DMS153 treated with DMSO at 0.1 percent for 48 hours (cell line): Measurements from ENCODE around the gene PTPRG.

ENCODE experiments used
- DNase-seq: peaks from one replicate; lab custom pipeline; 2025; ENCODE audit not compliant: unreplicated experiment; lab: John Stamatoyannopoulos, UW

PTPRG gene

DNA sequence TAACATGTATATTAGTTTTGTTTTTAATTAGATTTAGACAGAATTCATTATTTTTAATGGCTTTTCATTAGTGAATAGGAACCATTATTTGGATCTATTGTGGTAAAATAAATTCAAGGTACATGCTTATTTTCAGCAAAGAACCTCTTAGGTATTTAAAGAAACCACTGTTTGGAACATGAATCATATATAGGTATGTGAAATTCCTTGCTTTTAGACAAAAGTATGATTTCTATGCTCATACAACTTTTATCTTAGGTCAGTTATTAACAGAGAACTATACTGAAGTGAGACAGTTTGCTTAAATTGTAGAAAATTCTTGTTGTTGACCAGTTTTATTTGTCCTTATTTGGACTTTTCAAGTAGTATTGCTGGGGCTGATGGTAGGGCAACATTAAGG is 422.1 kb downstream of the PTPRG start:
- DNase-seq, result no peak

DNA sequence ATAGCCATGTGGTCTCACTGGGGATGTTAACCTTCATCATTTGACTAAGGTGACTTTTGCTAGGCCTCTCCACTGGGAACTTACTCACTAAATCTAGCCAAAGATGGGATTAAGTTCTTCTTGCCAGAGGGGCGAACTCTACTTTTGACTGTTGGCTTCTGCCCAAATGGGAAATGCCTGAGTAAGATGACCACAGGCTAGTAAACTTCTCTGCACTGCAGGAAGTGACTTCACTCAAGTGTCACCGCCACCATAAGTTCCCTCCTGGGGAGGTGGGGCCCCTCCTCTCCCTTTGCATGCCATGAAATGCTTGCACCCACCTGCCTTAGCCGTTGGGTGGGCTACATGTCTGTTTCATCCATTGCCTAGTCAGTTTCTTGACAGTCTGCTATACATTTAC is 423.6 kb downstream of the PTPRG start:
- no peak for DNase-seq

DNA sequence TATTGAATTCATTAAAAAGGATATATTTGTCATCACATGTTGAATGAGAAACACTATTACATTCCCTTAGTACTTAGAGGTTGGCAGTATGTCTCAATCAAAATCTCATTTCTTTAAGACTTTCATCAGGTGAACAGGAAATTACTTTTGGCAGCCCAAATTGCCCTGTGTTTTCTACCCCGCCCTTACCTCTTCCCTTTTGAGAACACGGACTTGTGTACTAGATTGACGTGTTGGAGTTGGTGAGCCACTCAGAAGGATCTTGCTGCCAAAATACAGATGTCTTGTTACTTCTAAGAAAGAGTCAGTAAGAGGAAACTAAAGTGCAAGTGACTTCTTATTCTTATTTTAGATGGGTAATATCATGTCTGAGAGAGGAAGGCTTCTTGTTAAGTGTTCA is 425.1 kb downstream of the PTPRG start:
- DNase-seq, result no peak

DNA sequence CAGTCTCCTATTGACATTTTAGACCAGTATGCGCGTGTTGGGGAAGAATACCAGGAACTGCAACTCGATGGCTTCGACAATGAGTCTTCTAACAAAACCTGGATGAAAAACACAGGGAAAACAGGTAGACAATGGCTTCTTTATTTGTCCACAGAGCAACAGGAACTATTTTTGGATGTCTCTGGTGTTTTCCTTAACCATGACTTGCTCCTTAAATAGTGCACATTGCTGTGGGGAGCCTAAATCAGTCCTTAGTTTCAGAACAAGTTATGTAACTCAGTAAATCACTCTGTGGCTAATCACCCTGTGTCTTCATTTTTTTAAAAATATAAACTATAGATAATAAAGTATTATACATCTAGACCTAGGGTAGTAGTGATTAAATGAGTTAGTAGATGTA is 428.3 kb downstream of the PTPRG start:
- DNase-seq, result no peak

DNA sequence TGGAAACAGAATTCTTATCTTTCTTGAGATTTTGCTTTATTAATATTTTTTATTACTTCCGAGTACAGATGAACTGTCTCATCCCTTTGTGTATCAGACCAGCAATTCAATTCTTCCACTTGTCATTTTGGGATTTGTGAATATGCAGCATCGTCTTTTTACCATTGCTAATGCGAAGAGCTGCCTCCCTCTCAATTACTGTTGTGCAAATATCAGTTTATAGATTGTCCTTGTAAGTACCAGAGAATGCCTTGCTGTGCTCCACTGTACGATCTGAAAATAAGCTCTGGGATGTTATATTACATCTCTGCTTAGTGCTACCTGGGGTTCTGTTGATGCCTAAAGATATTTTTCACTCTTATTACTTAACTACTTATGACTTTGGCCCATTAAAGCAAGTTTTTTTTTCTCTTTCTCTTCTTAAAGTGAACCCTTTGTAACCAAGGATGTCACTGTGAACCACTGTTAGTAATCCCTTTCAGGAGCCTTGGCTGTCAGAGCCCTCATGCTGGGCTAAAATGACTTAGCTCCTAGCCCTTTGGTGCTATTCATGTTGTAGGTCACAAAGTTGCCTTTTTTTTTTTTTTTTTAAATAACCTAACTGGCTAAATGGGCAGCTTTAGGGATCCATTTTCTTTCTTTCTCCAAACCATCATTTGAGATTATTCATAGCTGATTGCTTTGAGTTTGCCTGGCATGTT is 429.1 kb downstream of the PTPRG start:
- no peak for DNase-seq

DNA sequence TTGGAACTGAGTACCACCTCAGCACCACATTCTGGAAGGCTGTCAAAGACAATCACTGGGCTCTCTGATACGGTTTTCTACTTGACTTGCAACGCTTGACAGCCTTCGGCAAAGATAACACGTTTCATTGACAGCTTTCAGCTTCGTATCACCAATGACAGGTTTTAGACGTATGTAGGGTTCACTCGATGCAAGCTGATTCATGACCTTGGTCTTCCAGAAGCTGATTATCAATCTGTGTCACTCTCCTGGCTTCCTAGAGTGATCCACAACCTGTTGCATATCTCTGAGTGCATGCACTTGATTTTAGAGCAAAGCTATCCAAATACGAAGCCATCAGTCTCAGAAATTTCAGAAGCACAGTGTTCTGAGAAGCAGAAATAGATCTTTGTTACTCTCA is 430.3 kb downstream of the PTPRG start:
- no peak for DNase-seq

DNA sequence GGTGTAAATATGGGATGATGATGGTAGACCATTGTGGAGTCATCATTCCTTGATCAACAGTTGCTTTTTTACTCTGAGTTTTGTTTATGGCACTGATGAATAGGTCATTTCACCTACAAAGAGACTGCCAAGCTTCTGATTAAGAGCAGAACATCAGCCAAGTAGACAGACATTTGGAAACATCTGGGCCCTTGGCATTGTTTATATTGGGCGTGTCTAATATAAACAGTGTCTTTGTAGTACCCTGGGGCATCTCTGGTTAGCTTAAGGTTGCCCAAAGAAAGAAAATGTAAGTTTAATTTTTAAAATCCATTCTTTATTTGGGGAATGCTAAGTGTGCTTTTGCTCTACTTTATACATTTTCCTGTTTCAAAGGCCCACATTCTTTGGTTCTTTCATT is 435.0 kb downstream of the PTPRG start:
- DNase-seq, result no peak

DNA sequence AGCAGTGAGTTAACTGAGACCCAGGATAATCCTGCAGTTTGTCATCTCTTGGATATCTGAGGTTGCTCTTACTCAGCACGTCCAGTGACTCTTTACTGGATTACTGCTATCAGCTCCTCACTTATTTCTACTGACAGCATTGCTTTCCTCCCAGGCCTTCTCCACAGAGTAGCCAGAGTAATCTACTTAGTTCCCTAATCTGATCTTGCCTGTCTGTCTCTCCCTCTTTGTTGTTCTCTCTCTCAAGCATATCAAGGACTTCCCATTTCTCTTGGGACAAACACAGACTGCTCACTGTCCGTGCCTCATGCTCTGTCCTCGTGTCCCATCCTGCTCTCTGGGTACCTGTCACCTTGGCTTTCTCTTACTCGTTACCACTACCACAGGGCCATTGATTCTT is 435.7 kb downstream of the PTPRG start:
- DNase-seq, result no peak

DNA sequence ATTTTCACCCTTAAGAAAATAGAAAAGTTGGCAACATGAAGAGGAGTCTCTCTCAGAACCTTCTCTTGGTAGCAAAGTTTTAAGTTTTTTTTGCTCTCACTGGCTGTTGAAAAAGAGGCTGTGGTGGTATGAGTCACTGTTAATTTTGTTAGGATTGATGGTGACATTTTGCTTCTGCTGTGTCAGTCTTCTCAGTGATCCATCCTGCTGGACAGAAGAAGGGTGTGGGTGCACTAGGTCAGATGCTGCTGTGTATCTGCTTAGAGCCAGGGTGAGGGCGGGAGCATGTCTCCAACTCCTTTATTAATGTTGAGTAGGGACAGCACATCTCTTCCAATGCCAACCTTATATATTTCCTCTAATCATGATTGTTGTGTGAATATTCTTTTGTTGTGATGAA is 442.5 kb downstream of the PTPRG start:
- DNase-seq, result no peak

DNA sequence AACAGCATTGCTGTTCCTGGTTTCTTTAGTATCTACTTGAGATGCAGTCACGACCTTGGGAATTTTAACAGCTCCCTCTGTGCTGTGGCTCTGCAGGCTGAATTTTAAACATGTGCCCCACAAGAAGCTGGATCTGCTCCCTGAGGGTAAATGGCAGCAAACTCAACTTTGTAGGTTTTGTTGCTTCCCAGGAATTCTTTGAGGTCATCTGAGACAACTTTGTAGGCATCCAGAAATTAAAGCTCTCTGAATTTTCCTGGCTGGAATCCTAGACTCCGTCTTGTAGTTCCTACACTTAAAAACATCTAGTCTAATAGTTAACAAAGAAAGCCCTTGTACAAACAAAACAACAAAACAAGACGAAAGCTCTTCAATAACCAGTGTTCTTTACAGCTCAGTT is 445.7 kb downstream of the PTPRG start:
- no peak for DNase-seq

DNA sequence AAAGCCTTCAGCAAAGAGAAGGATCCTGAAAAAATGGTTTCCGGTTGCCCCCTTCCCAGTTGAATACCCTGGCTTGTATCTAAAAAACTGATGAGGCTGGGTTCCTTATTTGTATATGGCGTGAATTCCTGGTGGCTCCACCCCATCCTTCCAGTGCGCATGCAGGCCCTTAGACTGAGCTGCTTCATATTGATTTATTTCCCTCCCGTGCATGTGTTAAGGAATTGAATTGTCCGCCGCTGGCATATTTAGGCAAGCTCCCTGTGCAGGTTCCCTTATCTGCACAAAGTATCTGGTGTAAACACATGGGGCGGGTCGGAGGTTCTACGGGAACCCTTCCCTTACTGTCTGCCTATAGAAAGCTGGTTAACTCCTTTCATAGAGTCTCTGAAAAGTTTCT is 449.6 kb downstream of the PTPRG start:
- DNase-seq, result no peak

DNA sequence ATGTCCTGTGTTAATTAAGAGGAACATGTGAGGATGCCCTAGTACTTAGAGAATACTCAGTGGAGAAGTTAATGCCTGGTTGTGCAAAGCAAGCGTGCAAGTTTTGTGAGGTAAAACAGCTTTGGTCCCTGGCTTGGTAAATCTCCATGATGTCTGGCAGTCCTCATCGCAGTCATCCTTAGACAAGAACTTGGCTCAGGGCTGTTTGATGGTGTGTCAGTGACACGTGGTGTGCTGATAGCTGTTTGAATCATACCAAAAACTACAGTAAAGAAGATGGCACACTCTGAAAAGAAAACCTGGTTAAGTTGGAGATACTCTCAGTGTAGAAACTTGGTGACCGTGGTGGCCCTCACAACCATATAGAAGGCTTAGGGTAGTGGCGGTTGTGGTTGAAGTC is 450.3 kb downstream of the PTPRG start:
- no peak for DNase-seq

DNA sequence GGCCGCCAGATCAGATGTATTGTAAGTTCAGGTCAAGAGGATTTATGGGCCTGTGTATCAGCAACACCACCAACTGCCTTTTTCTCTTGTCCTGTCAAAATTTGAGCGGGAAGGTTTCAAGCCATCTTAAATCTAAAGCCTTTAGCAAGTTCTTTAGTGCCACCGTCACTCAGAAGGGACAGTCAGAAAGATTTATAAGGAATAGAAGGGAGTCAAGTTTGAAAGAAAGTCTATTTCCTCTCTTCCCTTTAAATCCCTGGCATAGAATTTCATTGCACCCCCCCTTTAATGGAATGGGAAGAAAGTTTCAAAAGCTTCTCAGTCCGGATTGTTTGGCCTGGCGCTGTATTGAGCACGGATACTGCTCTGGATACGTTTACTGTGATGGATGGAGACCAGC is 452.6 kb downstream of the PTPRG start:
- no peak for DNase-seq

DNA sequence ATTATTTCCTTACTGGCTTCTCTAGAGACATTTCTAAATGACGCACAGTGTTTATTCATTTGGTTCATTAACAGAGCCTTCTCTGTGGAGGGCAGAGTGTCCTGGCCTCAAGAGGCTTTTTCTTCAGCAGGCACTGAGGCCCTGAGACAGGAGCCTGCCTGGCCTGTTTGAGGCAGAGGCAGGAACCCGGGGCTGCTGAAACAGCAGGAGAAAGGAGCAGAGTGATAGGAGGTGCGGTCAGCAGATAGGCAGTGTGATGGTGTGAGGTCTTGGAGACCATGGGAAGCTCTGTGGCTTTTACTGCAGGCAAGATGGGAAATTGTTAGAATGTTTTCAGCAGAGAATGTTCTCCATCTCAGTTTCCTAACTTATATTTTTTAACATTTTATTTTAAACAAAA is 453.7 kb downstream of the PTPRG start:
- no peak for DNase-seq

DNA sequence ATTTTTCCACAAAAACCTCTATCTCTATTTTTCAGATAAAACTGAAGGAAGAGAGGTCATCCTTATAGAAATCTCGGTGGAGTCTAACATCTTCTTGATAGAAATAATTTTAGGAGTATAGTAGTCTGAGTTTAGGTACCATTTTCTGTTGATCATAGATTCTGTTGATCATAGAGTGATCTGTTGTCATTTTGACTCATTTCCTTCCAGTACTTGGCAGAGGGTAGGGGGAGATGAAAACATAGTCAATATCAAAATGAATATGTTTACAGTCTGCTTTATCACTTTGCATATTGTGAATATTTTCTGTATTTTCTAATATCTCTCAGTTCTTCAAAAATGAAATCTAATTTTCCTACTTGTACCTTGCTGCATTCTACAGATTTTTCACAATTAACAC is 458.5 kb downstream of the PTPRG start:
- no peak for DNase-seq

DNA sequence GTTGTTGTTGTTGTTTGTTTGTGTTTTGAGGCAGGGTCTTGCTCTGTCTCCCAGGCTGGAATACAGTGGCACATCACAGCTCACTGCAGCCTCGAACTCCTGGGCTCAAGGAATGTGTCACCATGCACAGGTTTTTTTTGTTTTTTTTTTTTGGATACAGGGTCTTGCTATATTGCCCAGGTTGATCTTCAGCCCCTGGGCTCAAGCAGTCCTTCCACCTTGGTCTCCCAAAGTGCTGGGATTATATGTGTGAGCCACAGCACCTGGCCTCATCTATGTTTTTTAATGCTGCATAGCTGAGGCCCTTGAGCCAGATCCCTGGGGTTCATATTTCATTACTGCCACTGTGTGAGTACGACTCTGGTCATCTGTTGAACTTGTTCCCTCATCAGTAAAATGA is 459.3 kb downstream of the PTPRG start:
- no peak for DNase-seq

DNA sequence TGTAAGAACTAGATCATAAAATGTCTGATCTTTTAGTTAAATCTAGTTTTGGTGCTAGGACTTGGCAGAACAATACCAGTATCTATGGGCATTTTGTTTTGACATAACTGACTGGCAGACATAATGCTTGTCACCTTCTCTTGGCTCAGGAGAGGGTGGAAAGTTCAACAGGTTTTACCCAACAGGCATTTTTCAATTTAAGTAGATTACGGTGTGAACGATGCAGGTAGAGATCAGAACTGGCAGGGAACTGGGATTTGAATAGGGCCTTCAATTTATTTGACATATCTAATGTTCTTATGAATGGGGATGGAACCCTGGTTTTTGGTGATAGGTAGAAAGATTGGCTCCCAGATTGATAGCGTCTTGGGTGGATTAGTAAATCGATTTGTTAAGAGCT is 460.9 kb downstream of the PTPRG start:
- no peak for DNase-seq

DNA sequence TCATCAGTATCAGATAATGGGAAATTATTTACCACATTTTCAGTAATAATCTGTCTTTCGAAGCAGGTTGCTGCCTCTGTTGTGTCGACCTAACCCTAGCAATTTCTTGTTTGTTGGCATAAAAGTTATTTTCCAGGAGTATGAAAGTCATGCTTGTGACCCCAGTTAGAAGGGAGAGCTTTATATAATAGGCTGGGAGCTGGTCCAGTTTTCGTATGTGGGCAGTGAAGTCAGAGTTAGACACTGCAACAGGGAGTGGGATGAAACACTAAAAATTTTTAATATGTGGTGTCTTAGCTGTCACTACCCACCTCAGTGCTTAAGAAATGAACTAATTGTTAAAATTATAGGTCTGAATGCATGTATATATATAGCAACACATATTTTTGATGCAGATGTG is 463.5 kb downstream of the PTPRG start:
- no peak for DNase-seq

DNA sequence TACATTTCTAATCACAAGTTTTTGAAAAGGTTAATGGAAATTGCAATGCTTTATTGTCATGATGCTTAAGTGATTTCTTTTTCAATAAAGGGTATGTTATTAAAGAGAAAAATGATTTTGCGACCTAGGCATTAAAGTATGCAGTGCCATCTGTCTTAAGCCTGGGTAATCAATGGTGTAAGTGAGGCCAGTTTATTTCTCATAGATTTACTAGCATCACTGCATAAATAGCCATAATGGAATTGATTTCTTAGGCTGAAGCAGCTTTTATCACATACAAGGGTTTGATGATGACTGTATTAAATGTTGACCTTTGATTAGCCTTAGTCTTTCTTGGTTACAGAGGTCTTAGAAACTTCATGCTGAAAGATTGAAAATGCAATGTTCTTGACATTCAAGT is 464.5 kb downstream of the PTPRG start:
- no peak for DNase-seq

DNA sequence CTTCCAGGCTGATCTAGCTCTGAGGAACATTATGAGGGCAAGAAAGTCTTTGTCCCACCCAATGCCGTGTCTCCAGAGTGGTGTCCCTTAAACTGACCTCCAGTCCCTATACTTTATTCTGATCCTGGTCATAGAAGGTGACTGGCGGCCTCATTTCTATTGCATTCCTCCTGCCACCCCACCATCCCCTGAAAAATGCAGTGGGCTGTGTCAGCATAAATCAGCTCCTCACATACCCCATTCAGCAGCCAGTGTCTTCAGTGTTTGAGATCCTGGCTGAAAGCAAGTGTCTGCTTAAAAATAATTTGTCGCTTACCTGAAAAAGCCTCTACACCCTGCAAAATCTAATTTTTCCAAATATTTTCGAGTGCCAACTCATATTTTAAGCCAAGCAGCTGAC is 465.9 kb downstream of the PTPRG start:
- DNase-seq, result no peak

DNA sequence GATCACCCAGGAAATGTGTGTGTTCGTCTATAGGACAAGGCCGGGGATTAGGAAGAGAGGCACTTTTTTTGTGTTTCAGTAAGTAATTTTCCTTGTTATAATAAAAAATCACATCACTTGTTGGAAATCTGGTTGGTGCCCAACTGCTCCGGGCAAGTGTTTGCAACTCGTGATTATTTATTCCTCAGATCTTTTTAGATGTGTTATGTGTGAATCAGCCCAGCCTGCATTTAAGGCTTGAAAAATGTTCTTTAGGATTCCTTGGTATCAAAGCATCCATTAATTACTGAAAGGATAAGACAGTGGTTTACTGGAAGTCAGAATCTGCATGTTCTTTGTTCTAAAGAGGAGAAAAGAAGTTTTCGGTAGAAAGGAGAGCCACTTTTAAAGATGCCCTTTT is 466.4 kb downstream of the PTPRG start:
- no peak for DNase-seq

DNA sequence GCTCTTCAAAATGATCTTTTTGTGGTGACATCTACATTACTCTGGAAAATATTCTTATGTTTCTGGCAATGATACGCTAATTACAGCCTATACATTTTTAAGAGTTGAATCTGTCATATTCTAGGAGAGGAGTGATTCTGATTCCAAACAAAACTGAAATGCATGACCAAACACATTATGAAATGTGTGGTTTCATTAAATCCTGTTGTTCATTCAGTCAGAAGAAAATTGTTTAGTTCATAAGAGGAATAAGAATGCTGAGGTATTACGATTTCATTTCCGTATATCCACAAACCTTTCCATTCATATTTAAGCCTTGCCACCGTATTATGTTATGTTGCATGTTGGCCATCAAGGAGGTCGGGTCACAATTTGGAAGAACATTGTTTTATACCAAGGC is 466.9 kb downstream of the PTPRG start:
- no peak for DNase-seq

DNA sequence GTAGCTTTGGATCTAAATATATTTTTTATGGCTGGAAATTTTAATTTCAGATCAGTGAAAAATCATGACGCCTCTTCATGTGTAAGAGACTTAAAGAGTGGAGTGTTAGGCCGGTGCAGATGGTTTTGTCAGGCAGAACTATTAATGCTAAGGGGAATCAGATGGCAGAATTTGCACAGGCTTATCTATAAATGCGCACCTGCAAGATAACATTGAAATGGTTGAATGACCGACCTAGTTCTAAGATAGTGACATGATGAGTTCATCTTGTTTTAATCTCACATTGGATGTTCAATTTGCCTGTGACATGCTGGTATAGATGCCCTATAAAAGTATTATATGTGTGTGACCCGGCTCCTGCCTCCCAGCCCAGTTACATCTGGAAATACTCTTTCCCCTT is 471.4 kb downstream of the PTPRG start:
- DNase-seq, result no peak
